Sigmoid colon (tissue), 7 donors: Measurements from ENCODE around the gene SLC23A1. TPM values are rescaled to one million over a fixed set of nuclear protein-coding genes. Genes with fewer than 3 reads are reported as not detected.

Source experiments
- DNase-seq: peaks from one replicate; pipeline ENCODE4 v3.0.0-alpha.2; 2019
- H3K27ac ChIP-seq, 4 donors: fragments of 200-600 bp; sonication (generic); one replicate each; pipeline ENCODE4 v1.5.1; 2016 to 2019; ENCODE audit warnings: mild to moderate bottlenecking in 1 of 4
- H3K27me3 ChIP-seq, 3 donors: fragments of 200-600 bp; sonication (generic); one replicate each; pipeline ENCODE4 v1.5.1; 2019; ENCODE audit warnings: mild to moderate bottlenecking in 1 of 3
- H3K36me3 ChIP-seq, 4 donors: fragments of 200-600 bp; sonication (generic); one replicate each; pipeline ENCODE4 v1.5.1; 2016 to 2019
- H3K4me1 ChIP-seq, 4 donors: fragments of 200-600 bp; sonication (generic); one replicate each; pipeline ENCODE4 v1.5.1; 2017 to 2019
- H3K4me3 ChIP-seq, 4 donors: fragments of 200-600 bp; sonication (generic); one replicate each; pipeline ENCODE4 v1.5.1; 2017 to 2019; ENCODE audit warnings: mild to moderate bottlenecking in 2 of 4, moderate library complexity in 1 of 4
- H3K9me3 ChIP-seq, 4 donors: fragments of 200-600 bp in 3 of 4; sonication (generic) in 3 of 4; one replicate each; pipeline versions ENCODE4 v1.5.1 to v1.6.1; 2013 to 2019
- EP300 ChIP-seq, 4 donors: sonication (generic); formaldehyde crosslinking; IDR thresholded peaks; one replicate each; pipeline ENCODE4 v1.6.1; 2017; ENCODE audit warnings: antibody characterized with exemption in 4 of 4
- POLR2A ChIP-seq, 2 donors: fragments of 450-650 bp; IDR thresholded peaks; one replicate each; pipeline ENCODE4 v1.6.1; 2016; ENCODE audit warnings: antibody characterized with exemption in 2 of 2, mild to moderate bottlenecking in 2 of 2, moderate library complexity in 2 of 2
- POLR2AphosphoS5 ChIP-seq, 4 donors: sonication (generic); formaldehyde crosslinking; IDR thresholded peaks; one replicate each; pipeline ENCODE4 v1.6.1; 2017; ENCODE audit warnings: antibody characterized with exemption in 4 of 4
- WGBS, 2 donors: extraction: QIAGEN DNeasy Blood & Tissue Kit; methylation state at CpG; one replicate each; pipeline ENCODE4 v1.1.7; 2013; 5-methylcytosine and 5-hydroxymethylcytosine counted together
- intact Hi-C: fragments of 100-400 bp; cut with DNase I; formaldehyde crosslinking; loops from one replicate; pipeline ENCODE4 v1.15.1; 2023
- polyA plus RNA-seq, 3 donors: library from polyadenylated mRNA; stranded (reverse); fragments of 200-250 nt; gene quantifications; one replicate each; pipeline ENCODE4 v1.2.3, GENCODE V29; 2013
- total RNA-seq, 4 donors: library from RNA; depleted of rRNA; stranded (reverse); fragments of >200 nt; gene quantifications; one replicate each; pipeline ENCODE4 v1.1.0, GENCODE V29; 2016
- TF ChIP-seq, protein P1 (sequence below), 4 experiments: fragments of 450-650 bp in 3 of 4; fragments of 200-600 bp in 1 of 4; IDR thresholded peaks; one replicate each; pipeline ENCODE4 v1.5.1; 2016 to 2019; ENCODE audit warnings: antibody characterized with exemption in 4 of 4, mild to moderate bottlenecking in 3 of 4, moderate library complexity in 2 of 4
- donor health status: healthy with polysubstance abuse.
- donor health status: Bipolar disorder and iron deficiency.
- donor health status: healthy.

Gene SLC23A1
- total and polyA plus RNA-seq, 7 donors = 0.60 to 2.1 (median 1.7) TPM; not detected in 4

GRCh38 chr5:139394654-139395566 is 11.8 kb upstream of the SLC23A1 start, which contains the start of gene PROB1:
TSS of gene PROB1 (minus strand) at chr5:139395104. CDS start at chr5:139395081, 23 bp downstream.
- no peaks in the 10 kb centered on the region for H3K36me3 ChIP-seq
- DNase-seq = no peak
- TF ChIP-seq EP300 (IDR thresholded peaks at IDR 0.05) = no peak
- TF ChIP-seq POLR2AphosphoS5 (IDR thresholded peaks at IDR 0.05) = no peak
- TF ChIP-seq POLR2A (IDR thresholded peaks at IDR 0.05) = no peak
- TF ChIP-seq, protein P1, sequence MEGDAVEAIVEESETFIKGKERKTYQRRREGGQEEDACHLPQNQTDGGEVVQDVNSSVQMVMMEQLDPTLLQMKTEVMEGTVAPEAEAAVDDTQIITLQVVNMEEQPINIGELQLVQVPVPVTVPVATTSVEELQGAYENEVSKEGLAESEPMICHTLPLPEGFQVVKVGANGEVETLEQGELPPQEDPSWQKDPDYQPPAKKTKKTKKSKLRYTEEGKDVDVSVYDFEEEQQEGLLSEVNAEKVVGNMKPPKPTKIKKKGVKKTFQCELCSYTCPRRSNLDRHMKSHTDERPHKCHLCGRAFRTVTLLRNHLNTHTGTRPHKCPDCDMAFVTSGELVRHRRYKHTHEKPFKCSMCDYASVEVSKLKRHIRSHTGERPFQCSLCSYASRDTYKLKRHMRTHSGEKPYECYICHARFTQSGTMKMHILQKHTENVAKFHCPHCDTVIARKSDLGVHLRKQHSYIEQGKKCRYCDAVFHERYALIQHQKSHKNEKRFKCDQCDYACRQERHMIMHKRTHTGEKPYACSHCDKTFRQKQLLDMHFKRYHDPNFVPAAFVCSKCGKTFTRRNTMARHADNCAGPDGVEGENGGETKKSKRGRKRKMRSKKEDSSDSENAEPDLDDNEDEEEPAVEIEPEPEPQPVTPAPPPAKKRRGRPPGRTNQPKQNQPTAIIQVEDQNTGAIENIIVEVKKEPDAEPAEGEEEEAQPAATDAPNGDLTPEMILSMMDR (IDR thresholded peaks at IDR 0.05) = no peak
- H3K27ac ChIP-seq = peak within 1 kb of the TSS in 2 of 4 donors; percentile 16 to 81
- peak within 1 kb of the TSS; percentile 7 to 45 (median 38) for H3K4me3 ChIP-seq
- WGBS, 2 donors = 57 to 67% methylated on average over 76 of the region's 76 CpGs
- intact Hi-C loops = no loop called here
- peaks cover 29 to 50% (median 39%) of the 10 kb centered on the region in 3 donors for H3K27me3 ChIP-seq
- H3K4me1 ChIP-seq = peaks cover 0 to 35% (median 32%) of the 10 kb centered on the region in 4 donors
- H3K9me3 ChIP-seq = no peaks in the 10 kb centered on the region

- Histone ChIP-seq H3K27me3 (peaks cover 29 to 50% (median 39%) of the 10 kb centered on the region in 3 donors), H3K36me3 (no peaks in the 10 kb centered on the region), H3K9me3 (no peaks in the 10 kb centered on the region), H3K4me3 (peak overlapping the region; percentile 7 to 45 (median 38)), H3K4me1 (peaks cover 0 to 35% (median 32%) of the 10 kb centered on the region in 4 donors), H3K27ac (peak overlapping the region in 2 of 4 donors; percentile 16 to 81)
- TF ChIP-seq EP300 (IDR thresholded peaks at IDR 0.05) (no peak), POLR2AphosphoS5 (IDR thresholded peaks at IDR 0.05) (no peak), POLR2A (IDR thresholded peaks at IDR 0.05) (no peak)
- TF ChIP-seq, protein P1 (IDR thresholded peaks at IDR 0.05) = peak in 2 of 4 experiments; percentile 7 to 37
- DNase-seq = no peak
- intact Hi-C loops = no loop called here
- WGBS, 2 donors = 6 to 24% methylated on average over 62 of the region's 62 CpGs
Observed at GRCh38 chr5:139394123-139394653, 11.1 kb upstream of the SLC23A1 start.

DNA sequence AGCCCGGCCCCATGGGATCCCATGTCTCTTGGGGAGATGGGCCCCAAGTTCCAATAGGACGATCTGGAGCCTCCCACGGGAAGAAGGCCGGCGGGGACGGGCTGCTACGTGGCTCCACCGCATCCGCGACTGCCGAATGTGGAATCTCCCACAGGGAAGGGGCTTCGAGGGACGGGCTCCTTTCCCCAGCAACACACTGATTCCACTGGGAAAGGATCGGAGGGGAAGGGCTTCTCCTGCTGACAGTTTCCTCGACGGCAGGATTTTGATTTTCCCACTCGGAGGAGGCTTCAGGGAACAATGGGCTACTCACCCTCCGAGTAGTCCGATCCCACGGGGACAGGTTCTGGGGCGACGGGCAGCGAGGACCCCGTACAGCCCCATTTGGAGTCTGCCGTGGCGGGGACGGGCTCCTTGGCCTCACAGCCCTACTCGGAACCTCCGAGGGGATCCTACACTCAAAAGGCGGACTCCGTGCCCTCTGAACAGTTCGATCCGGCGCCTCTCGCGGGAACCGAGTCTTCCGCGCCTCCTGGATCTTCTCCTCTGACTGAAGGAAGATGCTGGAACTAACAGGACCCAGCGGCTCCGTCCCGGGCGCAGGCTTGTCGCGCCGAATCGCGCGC is 10.5 kb upstream of the SLC23A1 start:
- peaks cover 29 to 50% (median 39%) of the 10 kb centered on the region in 3 donors for H3K27me3 ChIP-seq
- no peaks in the 10 kb centered on the region for H3K36me3 ChIP-seq
- TF ChIP-seq POLR2A (IDR thresholded peaks at IDR 0.05) = no peak
- TF ChIP-seq, protein P1 (IDR thresholded peaks at IDR 0.05) = no peak
- TF ChIP-seq EP300 (IDR thresholded peaks at IDR 0.05) = no peak
- TF ChIP-seq POLR2AphosphoS5 (IDR thresholded peaks at IDR 0.05) = no peak
- no peaks in the 10 kb centered on the region for H3K9me3 ChIP-seq
- DNase-seq = no peak
- peak overlapping the region in 3 of 4 donors; percentile 38 to 45 (median 39) for H3K4me3 ChIP-seq
- WGBS, 2 donors = 8 to 18% methylated on average over 49 of the region's 49 CpGs
- H3K27ac ChIP-seq = peak overlapping the region in 1 of 4 donors; percentile 81
- intact Hi-C loops = no loop called here
- H3K4me1 ChIP-seq = peaks cover 0 to 35% (median 32%) of the 10 kb centered on the region in 4 donors

DNA sequence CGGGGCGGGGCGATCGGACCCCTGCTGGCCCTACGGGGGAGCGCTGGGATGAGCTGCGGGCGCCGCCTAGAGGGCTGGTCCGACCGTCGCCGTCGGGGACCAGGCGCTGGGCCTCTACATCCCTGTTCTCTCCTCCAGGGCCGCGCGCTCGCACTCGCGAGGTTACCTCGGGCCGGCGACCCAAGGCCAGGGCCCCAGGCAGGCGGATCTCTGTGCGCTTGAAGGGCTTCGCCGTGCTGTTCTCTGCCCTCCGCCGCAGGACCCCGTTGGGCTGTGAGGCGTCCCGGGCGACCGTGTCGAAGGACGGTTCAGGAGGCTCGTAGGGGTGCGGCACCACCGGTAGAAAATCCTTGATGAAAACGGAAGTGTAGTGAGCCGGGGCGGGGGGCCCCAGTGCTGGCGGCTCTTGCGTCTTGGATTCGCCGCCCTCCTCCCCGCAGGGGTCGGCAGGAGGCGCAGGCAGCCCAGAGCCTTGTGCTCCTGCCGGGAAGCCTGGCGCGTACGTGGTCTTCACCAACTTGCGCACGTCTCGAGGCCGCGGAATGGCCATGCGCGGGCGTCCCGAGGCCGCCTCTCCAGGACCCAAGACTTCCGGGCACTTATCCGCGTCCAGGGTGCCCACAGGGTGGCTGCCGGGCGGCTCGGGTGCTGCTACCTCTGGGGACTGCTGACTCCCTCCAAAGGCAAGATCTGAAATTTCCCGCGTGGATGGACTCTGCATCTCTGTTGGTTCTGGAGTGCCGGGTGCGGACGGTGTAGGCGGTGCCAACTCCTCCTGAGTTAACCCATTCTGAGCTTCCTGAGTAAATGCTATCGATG is 9.8 kb upstream of the SLC23A1 start:
- intact Hi-C loops = no loop called here
- H3K27ac ChIP-seq = no peak overlapping the region
- WGBS, 2 donors = 1 to 2% methylated on average over 77 of the region's 77 CpGs
- TF ChIP-seq EP300 (IDR thresholded peaks at IDR 0.05) = no peak
- TF ChIP-seq POLR2AphosphoS5 (IDR thresholded peaks at IDR 0.05) = no peak
- no peak for TF ChIP-seq POLR2A (IDR thresholded peaks at IDR 0.05)
- TF ChIP-seq, protein P1 (IDR thresholded peaks at IDR 0.05) = peak in 2 of 4 experiments; percentile 32 to 44
- DNase-seq = no peak
- H3K36me3 ChIP-seq = no peaks in the 10 kb centered on the region
- no peaks in the 10 kb centered on the region for H3K9me3 ChIP-seq
- peaks cover 29 to 50% (median 39%) of the 10 kb centered on the region in 3 donors for H3K27me3 ChIP-seq
- H3K4me3 ChIP-seq = peak overlapping the region; percentile 7 to 45 (median 38)
- H3K4me1 ChIP-seq = peaks cover 0 to 35% (median 32%) of the 10 kb centered on the region in 4 donors
